B cell (primary cell): ENCODE measurements around the gene NTM. TPM values are rescaled to one million over a fixed set of nuclear protein-coding genes. Genes with fewer than 3 reads are reported as not detected.

Experiments
- ATAC-seq: fragments of 200-7000 bp; cut with Tn5 transposase; one replicate; pipeline ENCODE4 v1.10.0; 2021; ENCODE audit warnings: low read depth, mild to moderate bottlenecking, moderate number of reproducible peaks, moderate library complexity
- CTCF ChIA-PET: fragments of 350-600 bp; sonication (Branson Sonifier 250); formaldehyde crosslinking; loops from one replicate; lab custom pipeline; 2021; ENCODE audit warnings: antibody characterized with exemption, inconsistent platforms; lab: Charles Lee
- POLR2A ChIA-PET: fragments of 350-600 bp; sonication (Branson Sonifier 250); formaldehyde crosslinking; loops from one replicate; lab custom pipeline; 2021; ENCODE audit warnings: antibody characterized with exemption; lab: Charles Lee
- DNase-seq: peaks from one replicate; pipeline ENCODE4 v3.0.0; 2013
- H2AFZ ChIP-seq: 2 replicates; pipeline ENCODE4 v1.6.1; 2012; ENCODE audit warnings: mild to moderate bottlenecking, low read depth, low read length; ENCODE audit not compliant: insufficient read depth, poor library complexity, severe bottlenecking
- H3K27ac ChIP-seq, 2 donors: 1 replicate in 1 of 2; 2 replicates in 1 of 2; pipeline ENCODE4 v1.5.1; 2012 to 2013; ENCODE audit warnings: low read length in 2 of 2, mild to moderate bottlenecking in 2 of 2, moderate library complexity in 1 of 2
- H3K27me3 ChIP-seq, 4 experiments: fragments of 200-600 bp in 1 of 4; sonication (generic) in 1 of 4; replicated peaks in 1 of 4; 1 replicate in 2 of 4; 2 replicates in 2 of 4; pipeline versions ENCODE4 v1.6.1 to v1.7.0; 2013 to 2016; ENCODE audit warnings: low read length in 3 of 4, mild to moderate bottlenecking in 2 of 4, mixed read lengths in 1 of 4, moderate library complexity in 1 of 4; ENCODE audit not compliant: insufficient read depth in 4 of 4, control insufficient read depth in 3 of 4; ENCODE audit errors: control extremely low read depth in 1 of 4
- H3K36me3 ChIP-seq, 2 experiments: replicated peaks in 1 of 2; 1 replicate in 1 of 2; 2 replicates in 1 of 2; pipeline versions ENCODE4 v1.6.1 to v1.7.1; 2013; ENCODE audit warnings: low read length in 1 of 2; ENCODE audit not compliant: insufficient read depth in 2 of 2, control insufficient read depth in 1 of 2; ENCODE audit errors: control extremely low read depth in 1 of 2, extremely low read depth in 1 of 2
- H3K4me1 ChIP-seq, 2 donors: fragments of 200-600 bp in 1 of 2; sonication (generic) in 1 of 2; 1 replicate in 1 of 2; 2 replicates in 1 of 2; pipeline versions ENCODE4 v1.5.1 to v1.6.1; 2013 to 2017; ENCODE audit warnings: low read length in 2 of 2; ENCODE audit not compliant: control insufficient read depth in 2 of 2, insufficient read depth in 2 of 2
- H3K4me2 ChIP-seq: replicated peaks from 2 replicates; pipeline ENCODE3; 2012; ENCODE audit warnings: mild to moderate bottlenecking, low read depth, low read length; ENCODE audit not compliant: poor library complexity, severe bottlenecking
- H3K4me3 ChIP-seq, 5 experiments: fragments of 200-600 bp in 1 of 5; sonication (generic) in 1 of 5; 1 replicate in 3 of 5; 2 replicates in 2 of 5; pipeline versions ENCODE4 v1.5.1 to v1.7.0; 2011 to 2016; ENCODE audit warnings: low read length in 4 of 5, mild to moderate bottlenecking in 4 of 5, low read depth in 2 of 5, control low read depth in 1 of 5, moderate library complexity in 1 of 5; ENCODE audit not compliant: insufficient read depth in 1 of 5; ENCODE audit errors: control extremely low read depth in 1 of 5, extremely low read depth in 1 of 5
- H3K79me2 ChIP-seq: fragments of 200-600 bp; sonication (generic); one replicate; pipeline ENCODE4 v1.6.0; 2016; ENCODE audit warnings: low read length; ENCODE audit not compliant: control insufficient read depth, insufficient read depth
- H3K9ac ChIP-seq: fragments of 200-600 bp; sonication (generic); 2 replicates; pipeline ENCODE4 v1.6.1; 2017; ENCODE audit warnings: mild to moderate bottlenecking, low read length, moderate library complexity
- H3K9me3 ChIP-seq, 3 donors: one replicate each; pipeline versions ENCODE4 v1.6.1 to v1.7.1; 2013; ENCODE audit warnings: low read length in 2 of 3; ENCODE audit not compliant: control insufficient read depth in 2 of 3, insufficient read depth in 1 of 3; ENCODE audit errors: control extremely low read depth in 1 of 3
- H4K20me1 ChIP-seq: 2 replicates; pipeline ENCODE4 v1.6.0; 2012; ENCODE audit warnings: mild to moderate bottlenecking, low read length; ENCODE audit not compliant: insufficient read depth, control insufficient read depth, poor library complexity, severe bottlenecking
- H3K27ac Mint-ChIP-seq: one replicate; pipeline ENCODE4 v1.8.0; 2021; ENCODE audit warnings: mixed read lengths
- H3K27me3 Mint-ChIP-seq: one replicate; pipeline ENCODE4 v1.8.0; 2021; ENCODE audit warnings: mixed read lengths
- H3K4me1 Mint-ChIP-seq: one replicate; pipeline ENCODE4 v1.8.0; 2021; ENCODE audit warnings: mixed read lengths
- H3K4me3 Mint-ChIP-seq: one replicate; pipeline ENCODE4 v1.8.0; 2021; ENCODE audit warnings: mixed read lengths
- H3K9me3 Mint-ChIP-seq: one replicate; pipeline ENCODE4 v1.8.0; 2022; ENCODE audit warnings: mixed read lengths; ENCODE audit not compliant: insufficient read depth
- EZH2 ChIP-seq: IDR thresholded peaks from 2 replicates; pipeline ENCODE4 v1.6.1; 2012; ENCODE audit warnings: borderline replicate concordance, low read depth, mild to moderate bottlenecking, moderate library complexity, low read length; ENCODE audit not compliant: insufficient read depth, poor library complexity, severe bottlenecking
- WGBS: methylation state at CpG from one replicate; pipeline ENCODE4 v1.1.5; 2013; ENCODE audit warnings: missing lambda C conversion rate; ENCODE audit not compliant: insufficient coverage; 5-methylcytosine and 5-hydroxymethylcytosine counted together
- intact Hi-C: fragments of 100-400 bp; cut with micrococcal nuclease; formaldehyde crosslinking; loops from one replicate; pipeline ENCODE4 v1.10.0; 2022
- polyA plus RNA-seq: library from polyadenylated mRNA; depleted of rRNA; stranded (reverse); fragments of >200 nt; gene quantifications from 2 replicates; pipeline ENCODE4 v1.2.3, GENCODE V29; 2012
- total RNA-seq, 2 donors: library from RNA; stranded (reverse); fragments of 120-200 nt in 1 of 2; gene quantifications; 1 replicate in 1 of 2; 2 replicates in 1 of 2; pipeline versions ENCODE4 v1.2.3 to v1.2.4, GENCODE V29; 2013 to 2022
- TF ChIP-seq, protein P1 (sequence below): fragments of 200-600 bp; IDR thresholded peaks from one replicate; pipeline ENCODE4 v1.8.0; 2022; ENCODE audit warnings: antibody characterized with exemption, mild to moderate bottlenecking

Gene NTM
- total and polyA plus RNA-seq, 2 donors (not counting 1 experiment from before 2014, with no cell fraction given), result not detected

GRCh38 chr11:132196928-132197327 is 826.5 kb downstream of the NTM start:
- Histone ChIP-seq H3K79me2 (no peaks in the 10 kb centered on the region), H3K36me3 (no peaks in the 10 kb centered on the region), H3K27me3 (no peaks in the 10 kb centered on the region), H4K20me1 (no peaks in the 10 kb centered on the region), H3K9ac (no peak overlapping the region), H3K9me3 (peaks cover 0 to under 1% (median 0%) of the 10 kb centered on the region in 3 donors), H3K27ac (no peak overlapping the region), H2AFZ (no peak overlapping the region), H3K4me1 (no peaks in the 10 kb centered on the region), H3K4me3 (no peak overlapping the region), H3K4me2 (no peak overlapping the region)
- Mint-ChIP-seq H3K4me3 (no peak overlapping the region), H3K27me3 (no peaks in the 10 kb centered on the region), H3K27ac (no peak overlapping the region), H3K9me3 (peaks cover 7% of the 10 kb centered on the region), H3K4me1 (no peaks in the 10 kb centered on the region)
- DNase-seq, result no peak
- POLR2A ChIA-PET, result no interaction called here
- no peak for ATAC-seq
- TF ChIP-seq, protein P1, sequence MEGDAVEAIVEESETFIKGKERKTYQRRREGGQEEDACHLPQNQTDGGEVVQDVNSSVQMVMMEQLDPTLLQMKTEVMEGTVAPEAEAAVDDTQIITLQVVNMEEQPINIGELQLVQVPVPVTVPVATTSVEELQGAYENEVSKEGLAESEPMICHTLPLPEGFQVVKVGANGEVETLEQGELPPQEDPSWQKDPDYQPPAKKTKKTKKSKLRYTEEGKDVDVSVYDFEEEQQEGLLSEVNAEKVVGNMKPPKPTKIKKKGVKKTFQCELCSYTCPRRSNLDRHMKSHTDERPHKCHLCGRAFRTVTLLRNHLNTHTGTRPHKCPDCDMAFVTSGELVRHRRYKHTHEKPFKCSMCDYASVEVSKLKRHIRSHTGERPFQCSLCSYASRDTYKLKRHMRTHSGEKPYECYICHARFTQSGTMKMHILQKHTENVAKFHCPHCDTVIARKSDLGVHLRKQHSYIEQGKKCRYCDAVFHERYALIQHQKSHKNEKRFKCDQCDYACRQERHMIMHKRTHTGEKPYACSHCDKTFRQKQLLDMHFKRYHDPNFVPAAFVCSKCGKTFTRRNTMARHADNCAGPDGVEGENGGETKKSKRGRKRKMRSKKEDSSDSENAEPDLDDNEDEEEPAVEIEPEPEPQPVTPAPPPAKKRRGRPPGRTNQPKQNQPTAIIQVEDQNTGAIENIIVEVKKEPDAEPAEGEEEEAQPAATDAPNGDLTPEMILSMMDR, result no peak
- no peak for TF ChIP-seq EZH2
- intact Hi-C loops, result no loop called here
- CTCF ChIA-PET, result no interaction called here
- WGBS, result 100% methylated on average over 1 of the region's 1 CpG

DNA sequence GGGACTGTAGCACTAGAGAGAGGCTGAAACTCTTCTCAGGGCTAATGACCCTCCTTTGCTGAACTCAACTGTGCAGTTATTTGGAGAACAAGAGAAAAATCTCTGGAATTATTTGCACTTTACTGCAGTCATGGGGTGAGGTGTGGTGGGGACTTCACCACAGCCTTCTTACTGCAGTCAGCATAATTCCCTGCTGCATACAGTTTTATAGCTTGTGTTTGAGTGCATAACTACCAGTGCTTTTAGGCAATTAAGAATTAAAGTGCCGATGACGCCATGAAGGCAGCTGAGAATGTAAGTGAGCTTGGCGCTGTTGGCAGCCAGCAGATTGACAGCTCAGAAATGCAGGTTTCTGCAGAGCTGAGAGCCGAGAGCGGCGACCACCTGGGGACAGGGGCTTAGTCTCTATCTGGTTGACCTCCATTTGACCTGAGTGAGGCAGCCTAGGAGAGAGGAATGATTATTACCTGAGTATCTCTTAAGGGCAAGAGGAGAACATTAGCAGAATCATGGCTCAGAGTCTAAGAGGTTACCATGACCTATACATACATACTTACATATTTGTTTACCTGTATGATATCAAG is 830.0 kb downstream of the NTM start:
- TF ChIP-seq EZH2, result no peak
- TF ChIP-seq, protein P1, result no peak
- Mint-ChIP-seq H3K27ac (no peak overlapping the region), H3K9me3 (peaks cover 2% of the 10 kb centered on the region), H3K27me3 (no peaks in the 10 kb centered on the region), H3K4me3 (no peak overlapping the region), H3K4me1 (no peaks in the 10 kb centered on the region)
- intact Hi-C loops, result no loop called here
- ATAC-seq, result no peak
- Histone ChIP-seq H3K9me3 (peaks cover 0 to 3% (median 0%) of the 10 kb centered on the region in 3 donors), H3K4me1 (no peaks in the 10 kb centered on the region), H3K4me2 (no peak overlapping the region), H3K27me3 (no peaks in the 10 kb centered on the region), H3K36me3 (no peaks in the 10 kb centered on the region), H3K9ac (no peak overlapping the region), H4K20me1 (no peaks in the 10 kb centered on the region), H2AFZ (no peak overlapping the region), H3K27ac (no peak overlapping the region), H3K4me3 (no peak overlapping the region), H3K79me2 (no peaks in the 10 kb centered on the region)
- WGBS, result 76% methylated on average over 6 of the region's 6 CpGs
- CTCF ChIA-PET, result no interaction called here
- DNase-seq, result no peak
- POLR2A ChIA-PET, result no interaction called here
